ENCODE results near the gene LRRC4.

Gene LRRC4

DNA sequence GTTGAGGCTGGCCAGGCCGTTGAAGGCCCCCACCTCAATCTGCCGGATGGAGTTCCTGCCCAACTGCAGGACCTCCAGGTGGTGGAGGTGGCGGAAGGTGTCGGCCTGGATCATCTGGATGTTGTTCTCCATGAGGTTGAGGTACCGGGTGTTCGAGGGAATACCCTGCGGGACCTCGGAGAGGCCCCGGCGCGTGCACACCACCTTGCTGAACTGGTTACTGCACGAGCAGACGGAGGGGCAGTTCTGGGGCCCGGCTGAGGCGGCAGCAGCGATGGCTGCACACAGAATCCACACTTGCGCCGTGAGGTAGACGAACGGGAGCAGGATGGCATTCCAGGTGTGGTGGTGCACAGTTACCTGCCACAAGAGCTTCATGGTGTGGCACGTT is 979 bp downstream of the LRRC4 start:
- FAIRE-seq: no peak

DNA sequence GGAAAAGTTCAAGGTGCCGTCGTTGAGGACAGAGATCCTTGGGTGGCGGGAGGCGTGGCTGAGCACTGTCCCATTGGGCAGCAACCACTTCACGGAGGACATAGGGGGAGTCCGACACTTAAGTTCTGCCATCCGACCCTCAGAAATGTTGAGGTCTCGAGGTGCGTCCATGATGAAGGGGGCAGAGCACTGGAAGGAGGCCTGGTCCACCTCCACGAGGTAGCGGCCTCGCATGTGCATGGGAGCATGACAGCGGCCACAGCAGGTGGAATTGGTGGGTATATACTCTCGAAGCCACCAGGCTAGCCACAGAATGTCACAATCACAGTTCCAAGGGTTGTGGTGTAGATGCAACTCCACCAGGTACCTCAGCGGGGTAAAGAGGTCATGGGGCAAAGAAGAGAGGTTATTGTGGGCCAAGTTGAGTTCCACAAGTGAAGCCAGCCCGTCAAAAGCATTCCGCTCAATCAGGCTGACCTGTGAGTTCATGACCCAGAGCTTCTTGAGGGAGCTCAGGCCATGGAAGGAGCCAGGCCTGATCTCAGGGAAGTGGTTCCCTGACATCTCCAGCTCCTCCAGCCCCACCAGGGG is 1.7 kb downstream of the LRRC4 start:
- no peak for FAIRE-seq

DNA sequence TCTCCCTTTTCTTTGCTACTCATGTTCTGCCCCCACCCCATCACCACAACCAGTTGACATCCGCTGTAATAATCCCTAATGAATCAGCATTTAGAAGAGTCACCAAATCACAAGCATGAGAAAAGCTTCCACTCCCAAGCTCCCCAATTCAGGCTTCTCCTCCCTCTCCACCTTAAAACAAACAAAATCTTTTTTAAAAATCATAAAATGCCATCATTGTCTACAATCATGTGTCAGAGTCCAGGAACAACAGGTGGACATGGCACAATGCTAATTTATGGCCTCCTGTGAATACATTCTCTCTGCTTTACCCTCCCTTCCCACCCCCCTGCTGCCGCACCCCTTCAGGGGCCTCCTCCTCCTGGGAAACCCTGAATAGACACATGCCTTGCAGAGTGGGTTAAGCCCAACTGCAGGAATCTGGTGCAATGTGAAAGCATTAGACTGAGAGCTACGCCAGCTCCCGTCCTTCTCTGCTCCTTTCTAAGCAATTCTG is 3.7 kb downstream of the LRRC4 start:
- FAIRE-seq: no peak

DNA sequence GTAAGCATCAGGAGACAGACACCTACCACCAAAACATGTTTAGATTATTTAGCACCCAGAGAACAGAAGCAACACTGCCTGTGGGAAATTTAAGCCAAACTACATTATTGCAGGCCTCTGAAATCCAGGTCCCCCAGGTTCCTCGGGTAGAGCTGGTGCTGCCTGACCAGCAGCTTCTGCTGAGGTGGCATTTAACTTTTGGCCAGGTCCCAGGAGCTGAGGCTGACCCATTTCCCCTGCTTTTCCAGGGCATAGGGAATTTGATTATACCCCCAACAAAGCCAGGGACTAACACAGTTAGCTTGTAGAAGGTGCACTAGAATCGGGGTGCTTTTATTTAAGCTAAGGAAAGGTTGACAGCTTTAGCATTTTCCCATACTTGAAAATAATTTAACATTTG is 4.7 kb downstream of the LRRC4 start:
- no peak for FAIRE-seq

DNA sequence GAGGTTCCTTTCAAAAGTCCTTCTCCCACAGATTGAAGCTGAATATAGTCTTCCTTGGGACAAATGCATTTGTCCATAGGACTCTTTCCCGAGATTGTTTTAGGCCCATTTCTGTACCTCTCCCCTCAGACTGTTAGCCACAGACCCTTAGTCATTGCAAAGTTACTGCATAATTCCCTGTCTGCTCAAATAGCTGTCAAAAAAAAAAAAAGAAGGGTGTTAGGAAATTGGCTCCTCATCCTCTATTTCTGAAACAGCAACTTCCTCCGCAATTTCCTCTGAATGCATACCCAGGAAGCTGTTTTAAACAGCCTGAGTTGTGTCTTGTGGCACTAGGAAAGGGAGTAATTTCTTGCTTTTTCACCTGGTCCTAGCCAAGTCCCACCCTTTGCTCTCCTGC is 5.4 kb downstream of the LRRC4 start:
- FAIRE-seq: no peak

DNA sequence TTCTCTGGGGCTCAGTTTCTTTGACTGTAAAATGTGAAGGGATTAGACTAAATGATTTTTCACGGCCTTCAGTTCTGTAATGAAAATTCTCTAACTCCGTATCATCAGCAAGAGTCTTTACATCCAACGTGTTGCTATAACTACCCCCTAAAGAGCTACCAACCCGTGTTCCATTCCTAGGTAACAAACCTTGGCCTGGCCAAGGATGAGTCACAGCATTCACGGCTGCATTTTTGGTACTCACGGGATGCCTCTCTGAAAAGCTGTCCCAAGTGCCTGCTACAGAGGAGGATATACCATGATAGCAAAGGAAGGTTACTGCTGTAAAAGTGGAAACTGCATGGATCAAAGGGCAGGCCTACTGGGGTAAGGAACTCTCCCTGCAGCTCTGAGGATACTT is 5.9 kb downstream of the LRRC4 start:
- FAIRE-seq: no peak

DNA sequence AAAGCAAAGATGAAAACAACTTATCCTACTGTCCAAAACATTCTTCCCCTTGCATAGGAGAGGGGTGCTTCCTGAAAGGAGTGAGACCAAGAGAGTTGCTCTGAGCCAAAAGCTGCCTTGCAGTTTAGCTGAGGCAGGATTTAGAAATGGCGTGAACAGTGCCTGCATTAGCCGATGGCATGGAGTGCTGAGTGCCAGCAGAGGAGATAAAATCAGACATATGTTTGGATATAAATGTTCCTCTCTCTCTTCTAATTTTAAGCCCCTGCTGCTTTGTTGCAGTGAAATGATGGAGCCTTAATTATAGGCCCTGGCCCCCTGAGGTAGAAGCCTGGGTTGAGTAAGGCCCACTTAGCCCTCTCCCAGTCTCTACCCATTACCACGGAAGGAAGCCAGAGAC is 7.1 kb downstream of the LRRC4 start:
- FAIRE-seq: no peak

DNA sequence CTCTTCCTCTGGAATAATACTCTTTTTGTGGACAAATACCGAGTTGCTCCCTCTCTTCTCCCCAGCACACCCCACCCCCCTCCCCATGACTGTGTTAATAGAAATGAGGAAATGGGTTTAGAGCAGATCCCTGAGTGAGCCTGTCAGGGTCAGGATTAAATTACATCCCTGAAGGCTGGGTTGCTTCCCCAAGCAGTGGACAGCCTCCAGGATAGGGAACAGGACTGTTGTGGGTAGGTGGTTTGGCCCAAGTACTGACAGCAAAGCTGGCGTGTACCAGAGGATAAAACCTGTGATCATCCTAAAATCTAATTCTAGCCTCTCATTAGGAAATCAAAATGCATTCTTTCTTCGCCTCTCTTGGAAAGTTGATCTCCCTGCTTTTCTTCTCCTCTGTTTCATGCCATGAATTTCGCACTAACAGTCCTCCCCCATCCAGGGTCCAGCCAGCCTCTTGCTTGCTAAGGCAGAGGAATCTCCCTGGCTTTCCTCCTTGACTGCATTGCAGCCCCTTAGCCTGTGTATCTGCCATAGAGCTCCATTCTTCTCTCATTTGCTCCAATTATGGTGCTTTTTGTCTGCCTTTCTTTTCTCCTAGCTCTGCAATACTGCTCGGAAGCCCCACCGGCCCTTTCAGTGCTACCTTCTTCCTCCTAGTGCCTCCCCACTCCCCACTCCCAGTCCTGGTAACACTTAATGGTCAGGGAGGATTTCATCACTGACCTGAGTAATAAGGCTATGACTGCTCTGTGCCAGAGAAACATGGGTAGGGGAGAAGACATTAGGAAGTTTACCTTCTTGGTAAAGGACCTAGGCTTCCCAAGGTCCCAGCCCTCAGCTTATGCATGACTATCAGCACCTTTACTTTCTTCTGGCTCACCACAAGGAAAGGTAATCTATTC is 8.4 kb downstream of the LRRC4 start:
- no peak for FAIRE-seq

DNA sequence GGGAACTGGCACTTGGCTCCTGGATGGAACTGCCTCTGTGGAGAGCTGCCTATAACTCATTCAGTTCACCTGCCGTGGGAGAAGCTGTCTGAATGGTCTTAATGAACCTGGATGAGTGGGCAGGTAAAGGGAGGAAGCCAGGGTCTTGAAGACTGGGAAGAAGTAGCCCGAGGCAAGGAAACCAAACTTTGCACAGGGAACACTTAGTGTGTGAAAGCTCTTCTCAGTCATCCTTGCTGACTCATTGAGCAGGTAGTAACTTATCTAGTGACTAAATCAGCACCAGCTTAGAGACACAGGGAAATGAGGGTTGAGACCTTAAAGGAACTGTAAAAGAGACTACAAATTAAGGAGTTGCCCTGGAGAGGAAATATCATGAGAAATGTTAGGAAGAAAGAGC is 9.9 kb downstream of the LRRC4 start:
- FAIRE-seq: no peak

DNA sequence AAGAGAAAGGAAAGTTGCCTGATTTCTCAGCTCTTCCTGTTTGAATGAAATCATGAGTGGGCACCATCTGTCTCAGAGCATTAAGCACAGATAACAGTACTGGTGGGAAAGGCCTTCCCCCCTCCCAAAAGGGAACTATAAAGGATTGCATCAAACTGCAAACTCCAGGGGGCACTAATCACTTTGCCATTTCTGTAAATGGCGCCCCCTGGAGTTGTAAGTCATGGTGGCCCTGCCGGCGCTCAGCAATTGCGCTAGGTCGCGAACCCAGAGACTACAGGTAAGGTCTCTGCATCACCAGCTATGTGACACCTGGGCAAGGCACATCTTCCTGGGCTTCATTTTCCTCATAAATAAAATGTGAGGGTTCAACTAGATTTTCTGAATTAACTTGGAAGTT is 11.1 kb downstream of the LRRC4 start:
- FAIRE-seq: no peak

DNA sequence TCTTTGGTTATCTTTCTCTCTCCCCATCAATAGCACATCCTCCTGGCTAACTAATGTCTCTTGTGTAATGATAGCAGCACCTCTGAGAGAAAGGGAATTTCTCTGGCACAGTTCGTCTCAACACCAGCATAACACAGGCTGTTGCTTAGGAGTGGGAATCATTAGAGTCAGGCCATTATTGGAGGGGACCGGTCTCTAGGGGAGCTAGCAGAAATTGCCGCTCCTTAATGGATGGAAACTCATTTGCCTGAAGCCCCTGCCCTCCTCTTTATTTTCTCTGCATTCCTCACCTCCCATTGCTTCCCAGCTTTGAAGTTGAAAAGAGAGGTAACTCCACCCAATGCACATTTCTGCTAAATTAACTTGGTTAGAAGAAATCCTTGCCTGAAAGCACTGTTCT is 11.9 kb downstream of the LRRC4 start:
- no peak for FAIRE-seq

DNA sequence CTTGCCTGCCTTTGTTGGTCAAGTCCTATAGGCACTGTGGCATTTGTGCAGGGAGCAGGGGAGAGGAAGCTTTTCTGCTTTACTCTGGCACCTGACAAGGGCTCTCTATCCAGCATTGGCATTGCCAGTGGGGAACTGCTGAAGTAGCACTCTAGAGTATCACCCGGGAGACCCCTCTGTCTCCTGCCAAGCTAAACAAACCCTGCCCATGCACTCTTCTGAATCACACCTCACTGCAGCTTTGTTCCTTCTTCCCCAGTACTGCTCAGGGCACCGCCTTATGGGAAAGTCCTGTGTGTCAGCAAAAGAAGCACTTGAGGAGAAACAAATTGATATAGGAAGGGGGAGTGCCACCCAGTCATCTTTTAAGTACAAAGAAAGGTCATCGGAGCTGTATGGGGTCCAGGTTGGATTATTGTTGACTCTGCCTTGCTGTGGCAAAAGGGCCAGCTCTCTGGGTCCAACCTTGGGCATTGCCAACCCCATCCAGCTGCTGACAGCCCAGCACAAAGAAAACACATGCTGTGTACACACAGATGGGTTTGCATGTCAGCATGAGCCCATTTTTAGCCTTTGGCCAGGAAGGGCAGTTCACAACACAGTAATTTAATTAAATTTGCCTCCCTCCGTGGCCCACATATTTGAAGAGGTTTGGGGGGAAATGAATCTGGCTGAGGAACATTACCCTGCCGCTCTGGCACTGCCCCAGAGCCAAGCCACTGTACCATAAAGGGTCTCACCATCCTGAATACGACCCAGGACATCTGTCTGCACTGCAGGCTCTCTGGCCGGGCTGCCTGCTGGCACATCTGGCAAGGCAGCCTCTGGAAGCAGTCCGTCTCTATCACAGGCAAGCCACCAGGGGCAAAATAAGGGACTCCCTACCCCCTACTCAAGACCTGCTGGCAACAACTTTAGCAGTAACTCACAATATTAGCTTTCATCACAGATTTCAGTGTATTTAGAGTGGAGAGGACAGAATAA is 13.1 kb downstream of the LRRC4 start:
- FAIRE-seq: no peak

DNA sequence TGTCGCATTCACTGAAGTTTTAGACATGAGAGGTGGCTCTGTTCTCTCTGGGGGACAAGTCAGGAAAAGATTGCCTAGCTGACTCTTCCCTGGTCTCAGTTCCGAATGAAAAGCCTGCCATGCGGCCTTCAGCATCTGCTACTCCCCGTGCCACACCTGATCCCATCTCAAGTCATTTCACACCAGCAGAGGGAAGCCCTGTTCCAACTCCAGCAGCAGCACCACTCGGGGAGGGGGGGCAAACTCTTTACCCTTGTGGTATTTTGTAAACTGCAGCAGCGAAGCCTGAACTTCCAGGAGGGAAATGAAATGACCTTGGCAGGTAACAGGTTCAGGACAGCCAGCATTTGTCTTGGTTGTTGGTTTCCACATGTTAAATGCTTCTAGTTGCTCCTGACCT is 13.8 kb downstream of the LRRC4 start:
- FAIRE-seq: no peak

DNA sequence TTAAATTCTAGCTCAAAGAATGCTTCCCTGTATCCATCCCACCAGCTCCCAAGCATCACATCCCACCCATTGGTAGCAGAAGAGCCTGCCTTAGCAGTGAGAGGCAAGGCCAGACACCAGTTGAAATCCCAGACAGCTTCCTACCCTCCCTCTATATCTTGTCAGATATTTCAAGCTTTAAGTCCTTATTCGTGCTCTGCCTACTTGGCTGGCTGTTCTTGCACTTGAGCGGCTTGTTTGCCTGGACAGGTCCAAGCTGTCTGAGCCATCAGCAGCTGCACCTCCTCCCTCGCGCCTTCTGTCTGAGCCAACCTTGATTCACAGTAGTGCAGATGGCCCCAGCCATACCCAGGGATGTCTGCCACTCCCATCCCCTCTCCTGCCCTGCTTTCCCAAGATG is 16.4 kb downstream of the LRRC4 start:
- no peak for FAIRE-seq

DNA sequence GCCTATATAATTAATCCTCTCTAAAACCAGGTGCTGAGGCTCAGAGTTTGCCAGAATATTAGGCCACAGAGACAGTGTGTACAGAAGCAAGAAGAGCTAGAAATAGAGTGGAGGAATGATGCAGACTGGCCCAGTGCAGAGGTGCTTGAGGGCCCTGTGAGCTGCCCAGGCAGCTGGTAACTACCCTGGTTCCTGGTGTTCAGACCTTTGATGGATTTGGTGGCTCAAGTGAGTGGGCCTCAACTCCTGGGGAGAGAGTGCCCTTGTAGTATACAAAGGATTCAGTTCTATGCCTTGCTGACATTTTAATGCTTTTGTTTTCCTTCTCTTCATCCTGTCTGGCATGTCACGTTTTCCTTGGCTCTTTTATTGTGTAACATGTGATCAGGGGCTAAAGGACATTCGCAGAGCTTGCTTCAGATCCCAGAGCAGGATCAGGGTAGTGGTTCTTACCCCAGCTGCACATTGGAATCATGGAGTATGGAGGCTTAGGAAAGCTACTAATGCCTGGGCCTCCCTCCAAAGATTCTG is 20.0 kb downstream of the LRRC4 start:
- FAIRE-seq: no peak

DNA sequence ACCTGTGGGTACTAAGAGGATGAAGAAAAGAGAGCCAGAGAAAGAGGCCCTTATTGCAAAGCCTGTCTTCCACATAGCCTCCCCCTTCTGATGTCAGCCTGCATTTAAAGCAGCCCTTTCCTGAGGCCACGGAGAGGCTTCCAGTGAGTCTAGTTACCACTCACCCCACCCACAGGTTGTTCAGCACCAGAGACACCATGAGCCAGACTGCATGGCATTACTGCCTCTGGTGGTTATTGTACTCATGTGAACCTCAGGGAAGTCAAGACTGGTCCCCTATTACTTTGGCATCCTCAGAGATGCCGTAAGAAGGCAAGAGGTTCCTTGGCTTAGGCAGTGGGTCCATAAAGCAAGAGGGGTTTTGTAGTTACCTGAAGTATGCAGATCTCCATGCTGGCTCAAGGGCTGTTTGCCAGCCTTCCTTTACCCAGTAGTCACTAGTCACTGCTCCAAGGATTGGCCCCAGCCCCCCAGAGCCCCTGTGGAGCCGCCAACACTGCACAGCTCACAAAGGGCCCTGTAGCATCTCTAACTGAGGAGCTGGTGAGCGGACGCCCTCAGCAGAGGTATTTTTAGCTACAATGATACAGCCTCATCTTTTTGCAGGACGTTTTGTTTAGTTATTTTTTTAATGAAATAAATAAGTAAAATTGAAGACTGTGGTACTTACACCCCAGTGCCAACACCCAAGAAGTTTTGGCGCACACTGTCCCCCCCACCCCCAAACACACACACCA is 20.7 kb downstream of the LRRC4 start:
- FAIRE-seq: no peak

DNA sequence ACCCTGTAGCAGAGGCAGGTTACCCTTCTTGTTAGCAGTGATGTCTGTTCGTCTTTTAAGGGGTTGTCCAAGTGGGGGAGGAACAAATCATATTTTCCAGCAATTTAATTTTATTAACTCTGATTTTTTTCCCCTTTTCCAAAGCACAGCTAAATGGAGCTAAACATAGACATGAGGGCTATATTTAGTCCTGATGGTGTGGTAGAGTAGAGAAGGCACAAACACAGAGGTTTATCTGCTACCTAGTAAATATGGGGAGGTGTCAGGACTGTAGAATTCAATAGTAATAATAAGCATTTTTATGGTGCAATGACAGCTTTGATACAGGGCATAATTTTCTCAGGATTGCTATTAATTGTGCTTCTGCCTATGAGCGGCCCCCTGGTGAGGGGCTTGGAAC is 22.5 kb downstream of the LRRC4 start:
- no peak for FAIRE-seq

DNA sequence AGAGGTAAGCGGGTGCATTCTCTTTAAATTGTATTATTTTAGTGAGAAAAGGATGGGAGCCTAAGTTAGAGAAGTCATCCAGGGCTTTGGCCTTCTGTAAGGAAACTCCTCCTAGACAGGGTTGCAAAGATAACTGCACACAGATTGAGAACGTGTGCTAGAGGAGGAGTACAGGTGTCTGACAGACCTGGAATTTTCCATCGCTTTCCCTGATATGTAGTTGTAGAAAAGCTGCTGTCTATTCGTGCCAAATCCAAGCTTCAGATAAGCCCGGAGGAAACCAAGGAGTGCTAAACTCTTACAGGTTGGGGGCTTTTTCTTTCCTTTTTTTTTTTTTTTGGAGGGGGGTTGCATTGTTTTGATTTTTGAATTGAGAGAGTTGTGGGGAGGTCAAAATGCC is 23.1 kb downstream of the LRRC4 start:
- FAIRE-seq: no peak

DNA sequence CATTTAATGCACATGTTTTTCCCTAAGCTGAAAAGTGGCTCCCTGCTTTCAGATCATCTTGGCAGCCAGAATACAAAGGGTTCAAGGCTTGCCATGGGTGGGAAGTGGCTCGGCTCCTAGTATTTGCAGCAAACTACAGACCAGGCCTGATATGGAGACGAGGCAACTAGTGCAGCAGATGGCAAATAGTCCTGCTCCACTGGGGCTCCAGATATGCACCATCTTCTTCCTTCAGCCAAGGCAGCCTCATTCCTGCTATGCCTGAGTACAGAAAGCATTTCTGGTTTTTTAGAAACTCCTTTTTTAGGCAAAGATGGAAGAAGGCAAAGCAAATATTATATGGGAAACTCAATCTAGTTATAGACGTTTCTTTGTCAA is 23.9 kb downstream of the LRRC4 start:
- FAIRE-seq: no peak

DNA sequence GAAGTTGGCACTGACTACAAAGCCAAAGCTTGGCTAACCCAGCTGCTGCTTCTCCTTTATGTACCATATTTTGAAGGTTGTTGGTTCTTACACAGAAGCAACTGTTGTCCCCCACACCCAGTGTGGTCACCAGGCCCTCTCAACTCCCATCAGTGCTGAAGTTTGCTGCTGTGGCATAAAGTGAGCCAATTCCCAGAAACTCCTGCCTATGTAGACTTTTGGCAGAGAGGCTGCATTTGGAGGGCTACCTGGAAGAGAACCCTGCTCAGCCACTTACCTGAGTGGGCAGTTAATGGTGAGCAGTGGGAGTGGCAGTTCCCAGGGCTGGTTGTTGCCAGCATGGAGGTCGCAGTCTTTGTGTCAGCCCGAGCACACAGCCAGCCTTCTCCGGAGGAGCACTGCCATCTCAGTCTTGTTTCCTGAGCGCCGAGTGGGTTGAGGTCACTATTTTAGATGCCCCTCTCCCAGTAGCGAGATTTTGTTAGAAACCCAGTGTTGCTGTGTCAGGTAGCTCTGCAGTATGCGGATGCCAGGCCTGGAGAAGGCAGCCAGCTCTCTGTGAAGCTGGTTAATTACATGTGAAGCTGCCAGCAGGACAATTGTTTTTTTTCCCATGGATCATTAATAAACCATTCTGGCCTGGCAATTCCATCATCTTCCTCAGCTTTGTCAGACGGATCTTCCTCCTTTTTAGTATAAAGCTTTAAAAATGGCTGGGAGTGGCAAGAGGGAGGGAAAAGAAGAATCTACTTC is 24.5 kb downstream of the LRRC4 start:
- FAIRE-seq: no peak

DNA sequence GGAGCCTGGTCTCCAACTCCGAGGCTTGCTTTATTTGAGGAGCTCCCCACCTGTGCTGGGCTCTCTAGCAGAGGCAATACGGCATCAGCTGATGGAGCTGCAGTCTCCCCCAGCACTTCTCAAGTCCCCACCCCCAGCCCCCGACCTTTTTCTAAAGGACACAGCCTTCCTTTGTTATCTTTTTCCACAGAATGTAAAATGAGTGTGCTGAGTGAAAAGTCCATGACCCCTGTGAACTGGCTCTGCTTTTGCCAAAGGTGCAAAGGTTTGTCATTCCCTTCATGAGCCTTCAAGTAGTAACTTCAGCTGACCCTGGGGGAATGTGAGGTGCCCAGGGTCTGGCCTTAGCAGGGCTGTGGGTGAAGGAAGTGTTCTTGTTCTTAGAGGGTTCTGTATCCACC is 25.5 kb downstream of the LRRC4 start:
- FAIRE-seq: no peak

DNA sequence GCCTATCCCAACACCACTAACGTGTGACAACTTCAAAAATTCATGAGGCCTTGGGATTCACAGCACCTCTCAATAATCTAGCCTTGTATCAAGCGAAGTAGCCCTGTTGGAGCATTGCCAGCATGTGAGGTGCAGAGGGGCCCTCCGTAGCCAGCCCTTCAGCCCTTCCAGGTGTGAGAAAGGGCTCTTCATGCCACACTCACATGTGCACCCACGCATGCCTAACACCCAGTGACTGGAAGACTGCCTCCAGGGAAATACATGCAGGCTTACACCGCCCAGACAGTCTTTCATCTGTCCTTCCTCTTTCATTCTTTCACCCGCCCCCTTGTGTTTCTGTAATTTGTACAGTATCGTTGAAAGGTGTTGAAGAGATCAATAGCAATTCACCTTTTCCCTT is 26.1 kb downstream of the LRRC4 start:
- no peak for FAIRE-seq

Measured in islet of Langerhans (tissue), 1 donor.